GM21717 (cell line): ENCODE measurements around the gene SLC44A3.
"Not testable (repeated sequence)": the region's sequence is repeated elsewhere in the genome, so short reads cannot be mapped to it uniquely, and the experiment has no call there.

Experiments used
- ATAC-seq: cut with Tn5 transposase; IDR thresholded peaks from one replicate; pipeline ENCODE4 v1.9.1; 2021; ENCODE audit warnings: mild to moderate bottlenecking, moderate library complexity; ENCODE audit not compliant: unreplicated experiment

The SLC44A3 gene

GRCh38 chr1:94832931-94833585 lies 12.9 kb downstream of the SLC44A3 start:
- ATAC-seq: no peak

- no peak for ATAC-seq
These were observed 16.7 kb downstream of the SLC44A3 start for GRCh38 chr1:94836891-94837290.

- not testable (repeated sequence) for ATAC-seq
These were observed 20.2 kb downstream of the SLC44A3 start for GRCh38 chr1:94840381-94840780.

GRCh38 chr1:94840808-94841207 lies 20.7 kb downstream of the SLC44A3 start:
- ATAC-seq: no peak

GRCh38 chr1:94843430-94843829 lies 23.3 kb downstream of the SLC44A3 start:
- ATAC-seq: no peak

DNA sequence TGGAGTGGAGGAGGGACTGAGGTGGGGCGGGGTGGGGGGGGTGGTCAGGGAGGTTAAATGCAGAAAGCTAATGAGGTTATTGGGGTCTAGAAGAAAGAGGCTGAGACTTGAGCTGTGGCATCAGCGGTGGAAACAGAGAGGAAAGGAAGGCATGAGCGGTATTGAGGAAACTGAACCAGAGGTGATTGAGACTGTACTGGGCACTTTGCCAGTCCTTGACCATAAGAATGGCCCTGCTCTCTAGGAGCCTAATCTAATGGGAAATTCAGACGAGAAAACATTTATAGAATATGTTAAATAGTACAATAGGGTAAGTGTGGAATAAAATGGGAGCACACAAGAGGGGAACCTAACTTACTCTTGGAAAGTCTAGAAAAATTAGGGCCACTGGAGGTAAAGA lies 23.7 kb downstream of the SLC44A3 start:
- no peak for ATAC-seq

- ATAC-seq: no peak
These were observed 26.2 kb downstream of the SLC44A3 start for GRCh38 chr1:94846308-94846707.

DNA sequence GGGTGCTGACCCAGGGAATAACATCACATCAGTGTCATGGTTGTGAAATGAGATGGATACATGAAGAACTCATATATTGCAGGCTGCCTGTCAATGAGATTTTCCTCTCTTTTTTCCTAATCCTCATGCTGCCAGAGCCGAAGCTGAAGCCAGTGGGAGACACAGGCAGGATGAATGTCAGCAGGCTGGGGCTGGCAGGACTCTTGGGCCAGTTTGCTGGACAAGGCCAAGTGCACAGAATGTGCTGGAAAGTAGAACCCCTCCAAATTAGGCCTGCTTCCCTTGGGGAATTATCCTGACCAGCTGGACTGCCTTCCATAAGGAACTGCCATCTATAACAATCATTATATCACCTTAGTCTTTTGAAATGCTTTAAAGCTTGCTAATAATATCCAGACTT lies 31.4 kb downstream of the SLC44A3 start:
- ATAC-seq: no peak

- ATAC-seq: no peak
These were observed 32.6 kb downstream of the SLC44A3 start for GRCh38 chr1:94852788-94853187.

- ATAC-seq: peak; percentile 97
These were observed 34.5 kb downstream of the SLC44A3 start for GRCh38 chr1:94854458-94855306.

DNA sequence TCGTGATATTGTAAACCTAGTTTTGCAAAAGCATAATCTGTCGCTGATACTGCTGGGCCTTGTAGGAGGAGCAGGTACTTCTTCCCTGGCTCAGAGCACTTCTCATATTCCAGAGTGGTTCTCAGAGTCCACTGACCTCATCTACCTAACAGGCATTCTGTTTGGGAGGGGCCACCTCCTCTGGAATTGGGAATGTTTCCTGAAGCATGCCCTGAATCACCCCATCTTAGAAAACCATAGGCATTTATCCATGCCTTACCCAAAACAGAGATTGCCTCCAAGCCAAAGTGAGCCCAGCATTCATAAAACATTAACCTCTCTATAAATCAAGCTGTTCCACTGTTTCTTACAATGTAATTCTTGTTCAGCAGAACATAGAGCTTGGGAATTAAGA lies 35.1 kb downstream of the SLC44A3 start:
- no peak for ATAC-seq

DNA sequence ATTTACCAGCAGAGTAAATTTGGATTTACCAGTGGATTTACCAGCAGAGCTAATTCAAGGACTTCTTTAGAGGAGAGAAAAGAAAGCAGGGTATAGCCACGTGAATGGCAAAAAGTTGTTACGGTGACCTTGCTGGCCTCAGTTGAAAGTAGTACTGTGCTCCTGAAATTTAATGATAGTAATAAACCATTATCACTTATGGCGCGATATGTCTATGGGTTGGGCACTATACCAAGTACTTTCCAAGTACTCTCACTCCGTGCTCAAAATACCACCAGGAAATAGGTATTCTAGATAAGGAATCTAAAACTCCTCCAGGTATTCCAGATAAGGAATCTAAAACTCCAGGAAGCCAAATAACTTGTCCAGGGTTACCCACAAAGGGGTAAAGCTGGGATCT lies 35.8 kb downstream of the SLC44A3 start:
- ATAC-seq: no peak

DNA sequence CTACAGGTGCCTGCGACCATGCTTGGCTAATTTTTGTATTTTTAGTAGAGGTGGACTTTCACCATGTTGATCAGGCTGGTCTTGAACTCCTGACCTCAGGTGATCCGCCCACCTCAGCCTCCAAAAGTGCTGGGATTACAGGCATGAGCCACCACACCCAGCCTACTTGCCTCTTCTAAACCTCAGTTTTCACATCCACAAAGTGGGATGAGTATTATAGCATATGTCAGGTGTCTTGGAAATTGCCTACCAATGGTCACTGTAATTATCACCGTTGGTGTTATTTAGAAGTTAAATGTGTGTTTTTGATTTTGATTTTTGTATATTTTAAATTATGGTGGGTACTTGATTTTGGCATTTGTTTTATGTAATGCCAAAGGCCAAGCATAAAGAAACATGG lies 36.7 kb downstream of the SLC44A3 start:
- ATAC-seq: no peak

DNA sequence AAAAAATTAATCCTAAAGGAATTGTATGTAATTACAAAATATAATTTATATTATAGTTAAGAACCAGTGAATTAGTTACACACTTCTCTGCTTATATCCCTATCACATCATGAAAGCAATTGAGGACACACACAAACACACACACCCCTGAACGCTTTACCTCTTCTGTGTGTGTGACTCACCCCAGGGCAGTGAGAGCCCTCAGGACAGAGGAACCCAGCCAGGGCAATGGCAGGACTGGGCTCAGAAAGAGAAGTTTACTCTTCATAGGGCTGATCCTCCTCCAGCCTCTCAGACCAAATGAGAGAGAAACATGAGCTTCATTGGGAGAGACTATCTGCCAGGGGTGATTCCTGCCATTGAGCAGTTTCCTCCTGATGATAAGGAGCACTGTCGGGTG lies 38.1 kb downstream of the SLC44A3 start:
- ATAC-seq: no peak

- no peak for ATAC-seq
These were observed 39.0 kb downstream of the SLC44A3 start for GRCh38 chr1:94859174-94859573.

DNA sequence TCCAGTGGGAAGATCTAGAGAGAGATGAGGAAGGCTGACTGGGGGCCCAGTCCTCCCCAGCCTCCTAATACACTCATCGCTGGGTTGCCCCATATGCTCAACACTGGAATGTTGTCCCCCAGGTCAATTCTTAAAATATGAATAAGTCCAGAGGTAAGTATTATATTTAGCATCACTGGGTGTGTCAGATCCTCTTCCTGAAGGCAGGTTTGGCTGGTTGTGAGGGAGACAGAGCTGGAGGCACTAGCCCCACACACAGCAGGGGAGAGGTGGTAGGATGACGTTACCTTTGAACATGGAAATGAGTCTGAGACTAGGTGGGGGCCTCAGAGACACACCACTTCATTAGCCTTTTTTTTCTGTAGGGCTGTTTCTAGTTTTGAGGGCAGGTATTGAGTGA lies 42.6 kb downstream of the SLC44A3 start:
- no peak for ATAC-seq

GRCh38 chr1:94863297-94863911 lies 43.2 kb downstream of the SLC44A3 start:
- ATAC-seq: no peak

GRCh38 chr1:94863919-94864318 lies 43.8 kb downstream of the SLC44A3 start:
- no peak for ATAC-seq

DNA sequence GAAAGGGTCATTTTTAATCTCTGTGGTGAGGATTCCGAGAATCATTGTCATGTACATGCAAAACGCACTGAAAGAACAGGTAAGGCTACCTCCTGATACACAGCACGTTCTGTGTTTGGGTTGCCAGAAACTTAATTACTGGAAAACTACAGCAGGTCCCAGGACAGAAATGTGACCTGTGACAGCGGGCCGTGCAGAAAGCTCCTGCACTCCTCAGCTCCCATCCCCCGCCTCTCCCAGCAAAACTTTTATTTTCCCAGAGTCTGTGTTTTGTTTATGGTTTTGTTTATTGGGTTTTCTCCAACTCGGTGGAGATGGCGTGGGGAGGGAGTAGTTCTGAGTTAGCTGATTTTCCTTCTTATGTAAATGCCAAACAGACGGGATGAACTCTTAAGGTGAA lies 44.7 kb downstream of the SLC44A3 start:
- no peak for ATAC-seq

DNA sequence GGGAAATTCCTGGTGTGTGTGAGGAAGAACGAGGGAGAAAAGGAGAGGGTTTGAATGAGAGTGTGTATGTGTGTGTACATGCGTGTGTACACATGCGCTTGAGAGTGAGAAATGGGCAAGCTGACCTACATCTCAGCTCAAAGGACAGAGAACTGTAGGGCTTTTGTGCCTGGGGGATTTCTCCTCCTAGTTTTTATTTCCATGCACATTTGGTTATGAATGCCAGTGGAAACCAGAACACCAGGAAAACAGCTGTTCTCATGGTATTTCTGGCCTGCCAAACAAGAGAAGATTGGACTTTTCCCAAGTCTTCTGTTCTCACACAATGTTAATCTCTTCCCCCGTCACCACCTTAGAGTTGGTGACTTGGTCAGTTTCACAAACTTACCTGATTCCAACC lies 45.2 kb downstream of the SLC44A3 start:
- no peak for ATAC-seq

GRCh38 chr1:94866164-94866807 lies 46.1 kb downstream of the SLC44A3 start:
- no peak for ATAC-seq

- no peak for ATAC-seq
These were observed 50.9 kb downstream of the SLC44A3 start for GRCh38 chr1:94871031-94871430.
